HT1080 (cell line): ENCODE measurements around the gene KSR2. TPM values are rescaled to one million over a fixed set of nuclear protein-coding genes. Genes with fewer than 3 reads are reported as not detected.
"Not testable (repeated sequence)": the region's sequence is repeated elsewhere in the genome, so short reads cannot be mapped to it uniquely, and the experiment has no call there.

Experiments used
- DNase-seq: peaks from one replicate; pipeline ENCODE4 v3.0.0-alpha.2; 2015; ENCODE audit warnings: low read depth
- total RNA-seq: library from RNA; depleted of rRNA; stranded (reverse); fragments of >200 nt; shearing (Covaris generic); gene quantifications from 2 replicates; pipeline ENCODE4 v1.2.3, GENCODE V29; 2014

The KSR2 gene
- total RNA-seq, 1 experiment from 2014 or later, result not detected

DNA sequence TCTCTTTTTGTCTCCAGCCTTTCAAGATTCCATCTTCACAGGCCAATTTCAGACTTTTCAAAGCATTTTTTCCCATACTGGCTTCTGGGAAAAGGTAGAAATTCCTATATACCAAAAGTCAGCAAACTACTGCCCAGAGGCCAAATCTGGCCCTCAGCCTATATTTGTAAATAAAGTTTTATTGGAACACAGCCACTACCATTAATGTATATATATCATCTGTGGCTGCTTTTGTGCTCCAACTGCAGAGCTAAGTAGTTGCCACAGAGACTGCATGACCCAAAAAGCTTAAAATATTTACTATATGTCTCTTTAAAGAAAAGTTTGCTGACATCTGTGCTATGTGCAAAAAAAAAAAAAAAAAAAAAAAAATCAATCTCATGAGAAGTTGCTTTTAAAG, 76.3 kb downstream of the KSR2 start:
- DNase-seq, result no peak

DNA sequence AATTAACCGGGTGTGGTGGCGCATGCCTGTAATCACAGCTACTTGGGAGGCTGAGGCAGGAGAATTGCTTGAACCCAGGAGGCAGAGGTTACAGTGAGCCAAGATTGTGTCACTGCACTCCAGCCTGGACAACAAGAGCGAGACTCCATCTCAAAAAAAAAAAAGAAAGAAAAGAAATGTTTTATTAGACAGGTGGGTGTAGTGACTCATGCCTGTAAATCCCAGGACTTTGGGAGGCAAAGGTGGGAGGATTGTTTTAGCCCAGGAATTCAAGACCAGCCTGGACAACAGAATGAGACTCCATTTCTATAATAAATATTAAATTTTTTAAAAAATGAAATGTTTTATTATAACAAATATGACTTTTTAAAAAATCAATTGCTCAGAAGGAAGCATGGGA, 77.5 kb downstream of the KSR2 start:
- DNase-seq, result not testable (repeated sequence)

DNA sequence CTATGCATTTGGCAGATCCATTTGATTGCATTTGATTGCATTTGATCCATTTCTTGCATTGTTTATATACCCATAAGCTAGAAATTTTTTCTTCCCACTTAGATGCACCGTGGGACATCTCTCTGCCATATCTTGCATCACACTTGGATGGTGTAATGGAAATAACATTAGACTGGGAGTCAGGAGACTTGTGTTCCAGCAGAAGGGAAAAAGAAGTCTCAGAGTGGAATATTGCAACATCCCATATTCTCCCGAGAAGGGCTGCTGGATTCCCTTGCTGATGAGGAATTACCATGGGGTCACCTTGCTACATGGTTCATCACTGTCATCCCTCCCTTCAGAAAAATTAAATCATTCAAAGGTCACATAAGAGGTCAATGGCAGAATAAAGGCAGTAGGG, 78.1 kb downstream of the KSR2 start:
- no peak for DNase-seq

DNA sequence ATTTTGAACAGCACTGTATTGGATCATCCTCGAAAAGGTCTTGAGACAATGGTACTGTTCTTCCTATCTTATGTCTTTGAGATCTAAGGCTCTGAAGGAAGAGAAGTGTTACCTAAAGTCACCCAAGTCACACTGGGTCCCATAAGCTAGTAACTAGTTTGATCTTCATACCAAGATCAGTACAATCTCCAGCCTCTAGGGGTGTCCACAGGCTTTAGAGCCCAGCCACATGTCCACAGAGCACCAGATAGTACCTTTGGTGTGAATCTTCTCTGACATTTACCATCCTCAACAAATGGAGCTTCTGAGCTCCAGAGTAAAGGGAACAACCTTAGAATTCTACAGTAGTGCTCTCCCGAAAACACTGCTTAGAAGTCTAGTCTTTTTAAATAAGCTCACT, 78.7 kb downstream of the KSR2 start:
- DNase-seq, result no peak

DNA sequence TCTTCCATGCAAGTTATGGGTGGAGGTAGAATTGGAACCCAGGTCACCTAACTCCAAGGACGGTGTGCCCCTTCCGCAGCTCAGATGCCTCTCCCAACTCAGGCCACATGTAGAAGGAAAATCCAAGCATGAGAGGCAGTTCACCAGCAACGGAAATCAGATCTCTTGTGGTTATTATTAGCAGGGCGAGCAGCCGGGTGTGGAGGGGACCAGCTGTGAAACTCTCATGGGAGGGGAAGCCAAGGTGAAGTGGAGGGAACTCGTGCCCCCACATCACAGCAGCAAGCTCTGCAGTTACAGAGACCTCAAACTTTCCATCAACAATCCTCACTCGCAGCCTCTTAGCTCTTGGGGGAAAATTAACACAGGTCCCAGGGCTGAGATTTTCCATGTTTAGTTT, 79.7 kb downstream of the KSR2 start:
- DNase-seq, result no peak

DNA sequence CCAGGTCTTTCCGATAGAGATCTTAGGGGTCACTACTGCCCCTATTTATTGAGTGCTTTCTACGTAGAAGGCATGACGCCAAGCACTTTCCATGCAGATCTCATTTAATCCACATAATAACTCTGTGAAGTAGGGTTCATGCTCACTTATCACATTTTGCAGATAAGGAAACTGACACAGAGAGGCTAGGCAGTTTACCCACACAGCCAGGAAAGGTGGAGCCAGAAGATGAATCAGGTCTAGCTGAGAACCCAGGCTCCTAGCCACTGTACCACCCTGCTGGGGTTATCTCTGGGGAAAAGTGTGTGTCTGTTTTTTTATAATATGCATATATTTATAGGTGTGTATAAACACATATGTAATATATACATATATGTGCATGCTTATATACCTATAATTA, 83.6 kb downstream of the KSR2 start:
- DNase-seq, result no peak

DNA sequence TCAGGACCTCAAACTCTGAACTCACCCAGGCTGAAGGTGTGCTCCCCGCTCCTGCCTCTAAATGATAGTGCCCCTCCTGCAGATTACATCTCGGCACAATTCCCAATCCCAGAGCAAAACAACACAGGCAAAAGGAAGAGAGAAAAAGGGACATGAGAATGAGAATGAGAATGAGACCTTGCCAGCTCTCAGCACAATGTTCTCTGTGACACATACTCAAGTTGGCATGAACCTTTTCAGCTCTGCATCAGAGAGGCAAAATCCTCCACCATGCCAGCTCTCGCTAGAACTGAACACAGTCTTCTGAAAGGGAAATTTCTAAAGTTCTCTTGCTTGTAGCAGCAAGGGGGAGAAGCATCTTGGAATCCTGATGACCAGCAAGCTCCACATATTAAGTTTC, 84.6 kb downstream of the KSR2 start:
- no peak for DNase-seq

DNA sequence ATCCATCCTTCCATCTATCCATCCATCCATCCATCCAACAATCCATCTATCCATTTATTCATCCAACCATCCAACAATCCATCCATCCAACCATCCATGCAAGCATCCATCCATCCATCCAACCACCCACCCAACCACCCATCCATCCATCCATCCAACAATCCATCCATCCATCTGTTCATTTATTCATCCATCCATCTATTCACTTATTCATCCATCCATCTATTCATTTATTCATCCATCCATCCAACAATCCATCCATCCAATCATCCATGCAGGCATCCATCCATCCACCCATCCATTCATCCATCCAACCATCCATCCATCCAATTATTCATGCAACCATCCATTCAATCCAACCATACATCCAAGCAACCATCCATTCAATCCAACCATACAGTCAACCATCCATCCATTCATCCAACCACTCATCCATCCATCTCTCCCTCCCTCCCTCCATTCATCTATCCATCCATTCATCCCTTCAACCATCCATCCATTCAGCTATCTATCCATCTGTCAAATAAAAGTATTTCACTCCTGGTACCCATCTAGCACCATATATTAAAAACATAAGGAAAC, 86.1 kb downstream of the KSR2 start:
- DNase-seq, result no peak

DNA sequence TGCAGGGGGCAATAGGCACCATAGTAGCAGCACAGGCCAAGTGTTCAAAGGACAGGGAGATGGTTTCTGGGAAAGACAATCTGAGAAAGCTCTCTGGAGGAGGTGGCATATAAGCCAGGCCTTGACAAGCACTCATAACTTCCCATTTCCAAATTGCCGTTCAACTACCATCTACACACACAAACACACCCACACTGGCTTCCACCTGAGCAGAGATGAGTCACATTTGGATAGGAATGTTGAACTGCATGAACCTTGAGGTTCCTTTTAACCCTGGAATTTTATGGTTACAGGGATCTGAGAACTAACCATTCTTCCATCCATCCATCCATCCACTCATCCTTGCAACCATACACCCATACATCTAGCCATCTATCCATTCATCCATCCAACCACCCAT, 86.6 kb downstream of the KSR2 start:
- no peak for DNase-seq

DNA sequence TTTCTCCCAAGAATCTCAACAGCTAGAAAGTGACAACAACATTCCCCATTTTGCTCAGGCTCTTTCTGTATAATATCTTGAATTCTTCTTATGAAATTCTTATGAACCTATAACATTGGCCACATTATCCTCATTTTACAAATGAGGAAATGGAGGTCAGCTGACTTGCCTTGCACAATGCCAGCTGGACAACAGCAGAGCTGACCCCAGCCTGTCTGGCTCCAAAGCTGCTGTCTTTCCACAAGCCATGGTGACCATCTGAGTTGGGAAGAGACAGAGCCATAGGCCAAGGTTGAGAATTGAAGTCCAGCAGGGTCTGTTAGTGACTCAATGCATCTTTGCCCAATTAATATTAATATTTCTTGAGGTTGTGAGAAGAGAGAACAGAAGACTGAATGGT, 87.3 kb downstream of the KSR2 start:
- DNase-seq, result no peak

DNA sequence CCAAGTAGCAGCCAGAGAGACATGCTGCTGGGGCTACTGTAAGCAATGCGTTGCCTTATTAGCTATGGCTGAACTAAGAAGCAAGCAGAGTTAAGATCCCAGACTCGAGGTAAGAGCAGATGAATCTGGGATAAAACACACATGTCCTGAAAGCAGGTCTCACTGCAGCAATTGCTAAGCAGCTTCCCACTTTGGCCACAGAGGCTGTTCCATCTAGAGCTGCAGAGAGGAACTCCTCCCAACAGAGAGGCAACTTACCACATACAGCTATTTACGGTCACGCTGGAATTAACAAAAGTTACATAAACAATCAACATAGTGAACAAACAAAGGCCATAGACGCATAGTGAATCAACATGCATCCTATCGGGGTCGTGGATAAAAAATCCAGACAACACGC, 90.2 kb downstream of the KSR2 start:
- no peak for DNase-seq

DNA sequence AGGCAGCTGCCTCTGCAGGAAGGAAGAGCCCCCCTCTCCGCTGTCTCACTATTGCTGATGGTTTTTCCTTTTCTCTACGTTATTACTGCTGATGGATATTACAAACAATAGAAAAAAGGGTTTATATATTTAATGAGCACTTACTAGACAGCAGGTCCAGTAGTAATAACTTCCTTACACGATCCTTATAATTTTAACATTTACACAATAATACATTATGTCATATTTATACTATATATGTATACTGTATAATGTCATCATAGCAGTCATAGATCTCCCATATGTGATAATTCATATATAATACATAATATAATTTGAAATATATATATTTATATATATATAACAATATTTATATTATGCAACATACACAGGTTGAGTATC, 92.4 kb downstream of the KSR2 start:
- no peak for DNase-seq

DNA sequence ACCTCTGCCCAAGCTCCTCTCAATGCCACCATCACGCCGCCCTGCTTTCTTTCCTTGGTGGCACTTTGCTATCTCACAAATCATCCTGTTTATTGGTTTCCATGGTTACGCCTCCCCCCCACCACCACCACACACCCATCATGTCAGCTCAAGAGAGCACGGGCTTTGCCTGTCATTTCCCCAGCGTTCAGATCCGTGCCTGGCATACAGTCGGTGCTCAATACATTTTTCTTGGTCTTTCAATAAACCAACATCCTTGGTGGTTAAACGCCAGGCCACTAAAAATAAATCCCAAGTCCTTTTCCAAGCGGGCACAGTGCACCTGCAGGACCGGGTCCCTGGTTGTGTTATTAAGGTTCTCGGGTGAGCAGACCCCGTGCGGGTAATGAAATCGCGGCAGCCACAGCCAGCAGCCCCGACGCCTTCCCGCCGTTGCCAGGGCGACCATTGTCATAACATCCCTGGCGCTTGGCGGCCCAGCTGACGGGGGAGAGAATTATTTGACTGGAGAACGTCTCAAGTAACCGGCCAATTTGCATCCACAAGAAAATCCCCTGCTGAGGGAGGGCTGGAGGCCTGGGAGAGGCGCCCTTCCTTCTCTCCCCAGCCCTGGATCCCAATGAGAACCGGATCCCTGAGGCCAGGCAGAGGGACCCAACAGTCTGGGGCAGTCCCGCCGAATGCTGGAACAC, 92.9 kb downstream of the KSR2 start:
- DNase-seq, result peak; percentile 17

DNA sequence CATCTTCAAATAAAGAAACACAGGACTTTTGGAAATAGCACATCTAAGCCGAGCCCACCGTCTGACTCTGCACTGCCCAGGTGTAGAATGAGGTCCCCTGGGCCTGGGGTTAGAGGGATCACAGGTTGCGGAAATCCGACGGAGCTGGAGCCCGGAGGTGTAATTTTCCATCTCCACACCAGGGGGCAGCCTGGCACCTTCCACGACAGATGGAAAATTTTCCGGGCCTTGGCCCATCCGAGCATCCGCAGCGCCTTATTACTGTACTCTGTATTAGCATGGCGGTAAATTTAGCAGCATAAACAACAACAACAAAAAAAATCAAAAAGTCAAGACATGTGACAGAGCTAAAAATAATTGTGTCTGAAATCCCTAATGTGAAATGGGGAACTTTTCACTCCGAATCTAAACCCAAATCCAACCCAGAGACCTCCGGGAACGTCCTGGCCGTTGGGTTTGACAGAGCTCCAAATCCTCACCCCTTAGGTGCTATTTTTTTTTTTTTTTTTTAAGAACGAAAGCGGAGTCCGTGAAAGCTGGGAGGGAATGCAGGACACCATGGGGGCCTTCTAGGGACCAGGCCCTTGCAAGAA, 93.9 kb downstream of the KSR2 start:
- peak; percentile 59 for DNase-seq

DNA sequence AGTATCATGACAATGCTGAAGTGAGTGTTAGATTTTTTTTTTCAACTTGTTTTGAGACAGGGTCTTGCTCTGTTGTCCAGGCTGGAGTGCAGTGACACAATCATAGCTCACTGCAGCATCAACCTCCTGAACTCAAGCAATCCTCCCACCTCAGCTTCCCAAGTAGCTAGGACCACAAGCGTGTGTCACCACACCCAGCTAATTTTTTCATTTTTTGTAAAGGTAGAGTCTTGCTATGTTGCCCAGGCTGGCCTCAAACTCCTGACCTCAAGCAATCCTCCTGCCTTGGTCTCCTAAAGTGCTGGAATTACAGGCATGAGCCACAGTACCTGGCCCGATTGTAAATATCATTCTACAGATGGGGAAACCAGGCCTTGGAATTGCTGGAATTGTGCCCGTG, 94.6 kb downstream of the KSR2 start:
- not testable (repeated sequence) for DNase-seq

DNA sequence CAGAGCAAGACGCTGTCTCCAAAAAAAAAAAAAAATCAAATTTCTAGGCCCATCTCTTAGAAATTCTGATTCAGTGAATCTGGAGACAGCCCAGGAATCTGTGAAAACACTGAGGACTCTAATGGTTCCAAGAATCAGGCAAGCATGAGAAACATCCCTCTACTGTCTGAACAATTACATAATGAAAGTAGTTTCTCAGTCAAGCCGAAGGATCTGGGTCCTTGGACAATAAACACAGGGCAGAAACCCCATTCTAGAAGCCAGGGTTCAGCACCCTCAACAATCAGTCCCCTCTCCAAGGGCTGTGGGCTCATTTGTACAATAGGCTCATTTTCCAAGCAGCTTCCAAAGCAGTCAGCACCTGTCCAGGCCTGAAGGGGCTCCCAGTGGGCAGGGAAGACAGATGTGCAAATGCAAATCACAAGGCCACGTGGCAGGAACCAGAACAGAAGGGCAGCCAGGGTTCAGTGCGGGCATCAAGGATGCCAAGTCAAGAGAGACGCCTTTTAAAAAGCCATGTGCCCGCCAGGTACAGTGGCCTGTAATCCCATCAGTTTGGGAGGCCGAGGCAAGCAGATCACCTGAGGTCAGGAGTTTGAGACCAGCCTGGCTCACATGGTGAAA, 96.1 kb downstream of the KSR2 start:
- DNase-seq, result no peak

DNA sequence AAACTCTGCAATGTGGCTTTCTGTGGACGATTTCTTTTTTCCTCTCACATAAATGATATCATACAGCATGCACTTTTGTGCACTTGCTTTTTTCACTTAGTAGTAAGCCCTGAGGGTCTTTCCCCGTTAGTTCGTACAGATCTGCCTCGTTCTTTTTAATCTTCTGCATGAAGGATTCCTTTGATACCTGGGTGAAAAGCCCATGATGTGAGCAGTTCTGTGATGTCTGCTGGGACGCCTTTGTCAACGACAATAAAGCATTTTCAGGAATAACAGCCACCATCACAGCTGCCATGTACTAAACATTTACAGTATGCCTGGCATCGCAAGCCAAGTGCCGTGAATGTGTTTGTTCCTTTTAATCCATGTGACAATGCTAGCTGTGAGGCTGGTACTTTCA, 99.2 kb downstream of the KSR2 start:
- no peak for DNase-seq

DNA sequence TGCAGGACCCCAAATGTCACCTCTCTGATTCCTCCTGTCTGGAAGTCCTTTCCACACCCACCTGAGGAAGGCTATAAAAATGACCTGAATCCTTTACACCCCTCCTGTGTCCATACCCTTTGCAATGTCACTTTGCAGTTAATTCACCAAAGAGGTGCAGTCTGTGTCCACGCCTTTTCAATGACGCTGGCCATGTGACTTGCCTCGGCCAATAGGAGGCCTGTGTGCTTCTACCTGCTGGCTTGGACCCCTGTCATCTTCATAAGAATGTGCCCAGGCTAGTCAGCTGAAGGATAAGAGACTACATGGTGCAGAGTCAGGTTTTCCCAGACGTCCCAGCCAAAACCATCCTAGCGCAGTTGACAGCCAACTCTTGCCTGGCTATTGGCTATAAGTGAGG, 101.4 kb downstream of the KSR2 start:
- DNase-seq, result no peak

DNA sequence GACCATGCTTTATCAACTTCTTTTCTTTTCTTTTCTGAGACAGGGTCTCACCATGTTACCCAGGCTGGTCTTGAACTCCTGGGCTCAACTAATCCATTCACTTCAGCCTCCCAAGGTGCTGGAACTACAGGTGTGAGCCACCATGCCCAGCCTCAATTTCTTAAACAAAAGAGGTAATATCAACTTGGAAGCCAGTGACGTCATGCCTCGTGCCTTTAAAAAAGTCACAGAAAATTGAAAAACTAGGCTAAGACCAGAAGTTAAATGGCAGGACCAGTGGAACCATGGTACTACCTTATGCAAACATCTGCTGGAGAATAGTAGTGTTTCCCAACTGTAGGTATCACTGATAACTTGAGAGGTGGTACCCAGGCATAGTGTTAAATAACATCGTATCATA, 103.3 kb downstream of the KSR2 start:
- DNase-seq, result no peak

DNA sequence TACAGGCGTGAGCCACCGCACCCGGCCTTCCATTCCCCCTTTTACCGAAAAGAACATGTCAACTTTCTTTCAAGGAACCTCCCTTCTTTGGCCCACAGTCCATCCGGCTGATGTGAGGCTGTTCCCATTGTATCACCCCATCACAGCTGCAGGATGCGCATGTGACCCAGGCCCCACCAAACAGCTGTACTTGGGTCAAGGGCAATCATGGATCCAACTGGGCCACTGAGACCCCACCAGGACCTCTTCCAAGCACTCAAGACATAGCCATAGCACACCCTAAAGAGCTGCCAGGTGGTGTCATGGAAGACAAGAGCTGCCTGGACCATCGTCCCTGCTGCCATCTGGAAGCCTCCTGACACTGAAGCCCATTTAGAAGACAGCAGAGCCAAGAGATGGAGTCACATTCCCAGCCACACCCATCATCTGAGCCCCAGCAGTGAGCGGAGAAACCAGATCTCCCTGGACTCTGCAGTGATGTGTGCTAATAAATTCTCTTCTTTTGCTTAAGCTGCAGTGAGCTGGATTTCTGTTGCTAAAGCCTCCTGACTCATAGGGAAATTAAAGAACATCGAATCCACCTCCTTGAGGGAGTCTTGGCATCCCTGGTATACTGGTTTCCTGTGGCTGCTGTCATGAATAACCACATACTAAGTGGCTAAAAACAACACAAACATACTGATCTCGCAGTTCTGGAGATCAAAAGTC, 105.6 kb downstream of the KSR2 start:
- DNase-seq, result peak; percentile 68

DNA sequence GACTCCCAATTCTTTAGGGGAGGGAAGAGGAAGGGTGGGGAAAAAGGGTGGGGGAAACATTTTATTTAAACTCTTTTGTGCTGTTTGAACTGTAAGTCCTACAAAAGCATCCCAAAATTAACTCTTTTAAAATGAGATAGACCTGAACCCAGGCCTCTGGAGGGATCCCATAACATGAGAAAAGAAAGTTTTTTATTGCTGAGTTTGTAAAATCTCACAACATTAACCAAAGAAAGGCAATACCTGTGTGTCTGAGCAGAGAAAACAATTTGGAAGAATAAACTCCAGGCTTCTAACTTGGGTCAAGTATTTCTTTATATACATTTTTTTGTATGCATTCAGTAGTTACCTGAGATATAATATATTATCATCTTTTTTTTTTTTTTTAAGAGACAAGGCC, 107.1 kb downstream of the KSR2 start:
- DNase-seq, result no peak

DNA sequence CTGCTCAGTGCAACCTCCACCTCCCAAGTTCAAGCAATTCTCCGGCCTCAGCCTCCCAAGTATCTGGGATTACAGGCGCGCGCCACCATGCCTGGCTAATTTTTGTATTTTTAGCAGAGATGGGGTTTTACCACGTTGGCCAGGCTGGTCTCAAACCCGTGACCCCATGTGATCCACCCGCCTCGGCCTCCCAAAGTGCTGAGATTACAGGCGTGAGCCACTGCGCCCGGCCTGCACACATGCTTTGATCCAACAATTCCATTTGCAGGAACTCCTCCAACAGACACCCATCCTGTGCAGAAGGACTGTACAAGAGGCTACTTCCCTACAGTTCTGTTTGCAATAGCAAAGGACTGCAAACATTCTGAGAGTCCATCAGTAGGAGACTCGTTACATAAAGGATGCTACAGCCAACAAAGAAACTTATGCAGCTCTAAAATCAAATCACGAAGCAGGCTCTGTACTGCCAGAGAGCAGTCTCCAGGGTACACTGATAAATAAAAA, 108.0 kb downstream of the KSR2 start:
- not testable (repeated sequence) for DNase-seq
